ENCODE data around the gene RBM26.

- TF ChIP-seq EZH2 (IDR thresholded peaks at IDR 0.05; ENCODE audit: insufficient read depth, poor library complexity, severe bottlenecking) (no peak), EZH2phosphoT487 (IDR thresholded peaks at IDR 0.05; ENCODE audit: insufficient read depth, low read depth) (no peak)
These were observed 21.9 kb downstream of the RBM26 start for GRCh38 chr13:79384022-79384610.
